ENCODE results near the gene ABHD15.
A peak's percentile ranks its signal among the peaks of the same experiment; 100 is the strongest.

The ABHD15 gene

GRCh38 chr17:29566473-29567303 is at the start of gene ABHD15:
TSS of gene ABHD15 (minus strand) at chr17:29567037. CDS start at chr17:29566966, 71 bp downstream.
- DNase-seq: peak; percentile 77

GRCh38 chr17:29615492-29616299 is 48.9 kb upstream of the ABHD15 start:
- peak; percentile 27 for DNase-seq

GRCh38 chr17:29615048-29615385 is 48.2 kb upstream of the ABHD15 start:
- no peak for DNase-seq

GRCh38 chr17:29614349-29615047 is 47.7 kb upstream of the ABHD15 start:
- no peak for DNase-seq

- DNase-seq: no peak
Observed at GRCh38 chr17:29613856-29614255, 47.0 kb upstream of the ABHD15 start.

GRCh38 chr17:29613352-29613837 is 46.6 kb upstream of the ABHD15 start:
- no peak for DNase-seq

GRCh38 chr17:29612404-29613280 is 45.8 kb upstream of the ABHD15 start:
- no peak for DNase-seq

- no peak for DNase-seq
Observed at GRCh38 chr17:29612094-29612403, 45.2 kb upstream of the ABHD15 start.

- no peak for DNase-seq
Observed at GRCh38 chr17:29611351-29612093, 44.7 kb upstream of the ABHD15 start.

- no peak for DNase-seq
Observed at GRCh38 chr17:29610395-29610794, 43.6 kb upstream of the ABHD15 start.

- DNase-seq: no peak
Observed at GRCh38 chr17:29608986-29609385, 42.1 kb upstream of the ABHD15 start.

GRCh38 chr17:29607557-29608195 is 40.8 kb upstream of the ABHD15 start:
- no peak for DNase-seq

- DNase-seq: no peak
Observed at GRCh38 chr17:29603109-29603674, 36.4 kb upstream of the ABHD15 start.

- DNase-seq: no peak
Observed at GRCh38 chr17:29597361-29598172, 30.7 kb upstream of the ABHD15 start.

GRCh38 chr17:29596811-29597210 is 30.0 kb upstream of the ABHD15 start:
- no peak for DNase-seq

- no peak for DNase-seq
Observed at GRCh38 chr17:29595943-29596774, 29.3 kb upstream of the ABHD15 start.

GRCh38 chr17:29595107-29595942 is 28.5 kb upstream of the ABHD15 start:
- no peak for DNase-seq

GRCh38 chr17:29594519-29595090 is 27.8 kb upstream of the ABHD15 start:
- no peak for DNase-seq

All from T1000 (cell line).